Activated CD4-positive, alpha-beta memory T cell treated with anti-CD3 and anti-CD28 coated beads for 36 hours (primary cell): ENCODE data around the gene C4BPA. TPM values are rescaled to one million over a fixed set of nuclear protein-coding genes. Genes with fewer than 3 reads are reported as not detected.

ENCODE experiments used
- total RNA-seq, 2 experiments: library from RNA; stranded (reverse); gene quantifications; one replicate each; pipeline ENCODE4 v1.2.3, GENCODE V29; 2021

The C4BPA gene
- total RNA-seq, 2 experiments from 2014 or later = not detected

Other genes starting within 250 kb of the C4BPA start
- not detected for gene IL20, start 238.6 kb upstream of the C4BPA start, total RNA-seq
- 10 to 100 TPM in 1 of 2 experiments, 1 to 10 TPM in 1; 9.8 to 10.0 TPM for gene IL24, start 206.8 kb upstream of the C4BPA start, total RNA-seq
- gene FCMR, start 182.3 kb upstream of the C4BPA start, total RNA-seq = 10 to 100 TPM; 65.7 to 73.0 TPM
- under 1 TPM; 0.10 TPM for gene PIGR, start 157.8 kb upstream of the C4BPA start, total RNA-seq
- gene FCAMR, start 133.8 kb upstream of the C4BPA start, total RNA-seq = not detected
- gene C1orf116, start 71.5 kb upstream of the C4BPA start, total RNA-seq = not detected
- gene YOD1, start 53.0 kb upstream of the C4BPA start, total RNA-seq = 1 to 10 TPM; 6.3 to 7.2 TPM
- gene PFKFB2, start 51.0 kb upstream of the C4BPA start, total RNA-seq = 1 to 10 TPM; 2.1 to 2.5 TPM
- under 1 TPM; 0.24 to 0.39 TPM for gene C4BPB, start 15.4 kb upstream of the C4BPA start, total RNA-seq
- gene CD55, start 217.4 kb downstream of the C4BPA start, total RNA-seq = 10 to 100 TPM; 40.4 to 42.3 TPM